H1 (cell line): ENCODE data around the gene PI4KA. TPM values are rescaled to one million over a fixed set of nuclear protein-coding genes. Genes with fewer than 3 reads are reported as not detected.

Experiments
- ATF2 ChIP-seq: IDR thresholded peaks from 2 replicates; pipeline ENCODE4 v1.6.1; 2012; ENCODE audit warnings: low read length, inconsistent platforms
- EGR1 ChIP-seq: IDR thresholded peaks from 2 replicates; pipeline ENCODE4 v1.6.1; 2011; ENCODE audit warnings: low read depth, low read length, borderline replicate concordance
- HDAC6 ChIP-seq: IDR thresholded peaks from one replicate; pipeline ENCODE4 v1.7.1; 2012; ENCODE audit warnings: low read depth, mild to moderate bottlenecking, inconsistent platforms, low read length, moderate library complexity
- NANOG ChIP-seq: IDR thresholded peaks from 2 replicates; pipeline ENCODE4 v1.6.1; 2011; ENCODE audit warnings: low read length, low read depth, mild to moderate bottlenecking, inconsistent platforms; ENCODE audit not compliant: insufficient read depth, poor library complexity, severe bottlenecking
- RFX5 ChIP-seq: IDR thresholded peaks from 2 replicates; pipeline ENCODE4 v1.6.1; 2011; ENCODE audit warnings: low read depth, low read length, improper control_type of control experiment, borderline replicate concordance
- polyA plus RNA-seq, 7 experiments: library from polyadenylated mRNA; depleted of rRNA in 3 of 7; stranded (reverse) in 5 of 7; unstranded in 2 of 7; fragments of >200 nt in 5 of 7; fragments of 200-250 nt in 2 of 7; gene quantifications; 1 replicate in 5 of 7; 2 replicates in 1 of 7; 4 replicates in 1 of 7; pipeline versions ENCODE4 v1.2.1 to v1.2.3, GENCODE V29; 2011 to 2013; ENCODE audit warnings: missing spikeins in 2 of 7, mixed read lengths in 2 of 7
- total RNA-seq: library from RNA; stranded (reverse); fragmentation: NEBNext Ultra II Directional; extraction: Animal tissue kit (Norgen Biotek cat#: 25700); gene quantifications from 2 replicates; pipeline ENCODE4 v1.2.1, GENCODE V29; 2021

The PI4KA gene
- total and polyA plus RNA-seq, 2 of the 8 experiments (the other 6 are each of a cell fraction or from before 2014, with no cell fraction given): 22.5 to 37.7 TPM

- TF ChIP-seq ATF2 (no peak), EGR1 (no peak), HDAC6 (no peak), RFX5 (no peak), NANOG (no peak)
- TF ChIP-seq, all 59 proteins: peak for 0
These were observed 69.8 kb downstream of the PI4KA start (continued) for GRCh38 chr22:20788627-20789344.
